ENCODE measurements around the gene CA10.

- no peak for TF ChIP-seq EZH2phosphoT487 (IDR thresholded peaks at IDR 0.05; ENCODE audit: borderline replicate concordance, low read length)
- TF ChIP-seq, protein P1, sequence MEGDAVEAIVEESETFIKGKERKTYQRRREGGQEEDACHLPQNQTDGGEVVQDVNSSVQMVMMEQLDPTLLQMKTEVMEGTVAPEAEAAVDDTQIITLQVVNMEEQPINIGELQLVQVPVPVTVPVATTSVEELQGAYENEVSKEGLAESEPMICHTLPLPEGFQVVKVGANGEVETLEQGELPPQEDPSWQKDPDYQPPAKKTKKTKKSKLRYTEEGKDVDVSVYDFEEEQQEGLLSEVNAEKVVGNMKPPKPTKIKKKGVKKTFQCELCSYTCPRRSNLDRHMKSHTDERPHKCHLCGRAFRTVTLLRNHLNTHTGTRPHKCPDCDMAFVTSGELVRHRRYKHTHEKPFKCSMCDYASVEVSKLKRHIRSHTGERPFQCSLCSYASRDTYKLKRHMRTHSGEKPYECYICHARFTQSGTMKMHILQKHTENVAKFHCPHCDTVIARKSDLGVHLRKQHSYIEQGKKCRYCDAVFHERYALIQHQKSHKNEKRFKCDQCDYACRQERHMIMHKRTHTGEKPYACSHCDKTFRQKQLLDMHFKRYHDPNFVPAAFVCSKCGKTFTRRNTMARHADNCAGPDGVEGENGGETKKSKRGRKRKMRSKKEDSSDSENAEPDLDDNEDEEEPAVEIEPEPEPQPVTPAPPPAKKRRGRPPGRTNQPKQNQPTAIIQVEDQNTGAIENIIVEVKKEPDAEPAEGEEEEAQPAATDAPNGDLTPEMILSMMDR (IDR thresholded peaks at IDR 0.05; ENCODE audit: low read depth, low read length, poor library complexity, severe bottlenecking): no peak
Measured at GRCh38 chr17:51761105-51761504, 397.4 kb downstream of the CA10 start.

All from DOHH2 (cell line).